Measurements from ENCODE around the gene RPL28.

RPL28 gene

GRCh38 chr19:55353803-55354697 is 31.7 kb upstream of the RPL28 start:
- peak; percentile 67 for DNase-seq

- DNase-seq, result no peak
Measured at GRCh38 chr19:55354698-55355212, 31.0 kb upstream of the RPL28 start, which contains the start of gene COX6B2. TSS of gene COX6B2 (minus strand) at chr19:55354719. CDS start at chr19:55354521, 198 bp downstream.

GRCh38 chr19:55355213-55355821 is 30.4 kb upstream of the RPL28 start:
- no peak for DNase-seq

GRCh38 chr19:55358493-55358892 is 27.2 kb upstream of the RPL28 start:
- no peak for DNase-seq

GRCh38 chr19:55358943-55359908 is 26.5 kb upstream of the RPL28 start:
- no peak for DNase-seq

- no peak for DNase-seq
Measured at GRCh38 chr19:55360902-55361301, 24.8 kb upstream of the RPL28 start.

GRCh38 chr19:55362174-55362989 is 23.4 kb upstream of the RPL28 start:
- DNase-seq, result no peak

GRCh38 chr19:55362990-55363716 is 22.6 kb upstream of the RPL28 start, which contains the start of gene GARIN5B:
TSS of gene GARIN5B (minus strand) at chr19:55363260. CDS start at chr19:55363066, 194 bp downstream.
- no peak for DNase-seq

- DNase-seq, result no peak
Measured at GRCh38 chr19:55365245-55365644, 20.5 kb upstream of the RPL28 start.

- no peak for DNase-seq
Measured at GRCh38 chr19:55365964-55366363, 19.8 kb upstream of the RPL28 start.

GRCh38 chr19:55366790-55367189 is 18.9 kb upstream of the RPL28 start:
- DNase-seq, result no peak

- DNase-seq, result no peak
Measured at GRCh38 chr19:55368106-55368505, 17.6 kb upstream of the RPL28 start.

- DNase-seq, result peak; percentile 42
Measured at GRCh38 chr19:55368701-55369563, 16.8 kb upstream of the RPL28 start.

GRCh38 chr19:55369653-55370304 is 16.0 kb upstream of the RPL28 start:
- peak; percentile 61 for DNase-seq

GRCh38 chr19:55370305-55370988 is 15.3 kb upstream of the RPL28 start, which contains the start of gene IL11:
TSS of gene IL11 (minus strand) at chr19:55370463. CDS start at chr19:55370310, 153 bp downstream.
- DNase-seq, result no peak

GRCh38 chr19:55372316-55373081 is 13.2 kb upstream of the RPL28 start:
- peak; percentile 35 for DNase-seq

GRCh38 chr19:55373306-55373992 is 12.3 kb upstream of the RPL28 start:
- no peak for DNase-seq
